Measurements from ENCODE around the gene PIK3CB. TPM values are rescaled to one million over a fixed set of nuclear protein-coding genes. Genes with fewer than 3 reads are reported as not detected.

Gene PIK3CB
- total and polyA plus RNA-seq, 2 of the 8 experiments (the other 6 are each of a cell fraction or from before 2014, with no cell fraction given), result 8.3 to 35.2 TPM

GRCh38 chr3:138646008-138646407 is 188.7 kb downstream of the PIK3CB start:
- no peak overlapping the region for H2AFZ ChIP-seq (ENCODE audit: low read length)
- no peak overlapping the region for H2BK12ac ChIP-seq (ENCODE audit: low read depth, low read length)
- H3K9me3 ChIP-seq (ENCODE audit: insufficient read depth in 2 of 2, low read depth in 1 of 2, low read length in 1 of 2), result peaks cover 37 to 48% of the 10 kb centered on the region in 2 experiments
- H3K9ac ChIP-seq (replicated peaks in 1 of 4; ENCODE audit: extremely low read depth in 1 of 4, low read depth in 3 of 4, low read length in 3 of 4), result no peak overlapping the region
- no peak overlapping the region for H3K4me2 ChIP-seq (ENCODE audit: insufficient read depth in 1 of 2, low read depth in 2 of 2, low read length in 2 of 2)
- H3K14ac ChIP-seq (ENCODE audit: insufficient read length), result no peak overlapping the region
- no peaks in the 10 kb centered on the region for H4K20me1 ChIP-seq (replicated peaks in 1 of 2; ENCODE audit: control insufficient read depth in 1 of 2, insufficient read depth in 2 of 2, low read length in 2 of 2)
- H2BK15ac ChIP-seq (ENCODE audit: low read length), result no peak overlapping the region
- H3K4ac ChIP-seq (replicated peaks; ENCODE audit: insufficient read length, low read depth, low read length), result no peak overlapping the region
- H2AK5ac ChIP-seq (ENCODE audit: low read depth, low read length), result no peak overlapping the region
- FAIRE-seq (no peak), DNase-seq (ENCODE audit: low read depth in 1 of 2, low spot score in 2 of 2) (no peak)
- TF ChIP-seq ZNF274 (IDR thresholded peaks at IDR 0.05; ENCODE audit: borderline replicate concordance, extremely low read depth, low read length) (no peak), ASH2L (IDR thresholded peaks at IDR 0.05; ENCODE audit: low read length) (no peak), POLR2A (IDR thresholded peaks at IDR 0.05; ENCODE audit: control extremely low read depth in 1 of 2, low read depth in 2 of 2, low read length in 2 of 2) (no peak), RNF2 (IDR thresholded peaks at IDR 0.05; ENCODE audit: borderline replicate concordance, low read depth, low read length, missing control alignments, poor library complexity, severe bottlenecking) (no peak), NRF1 (IDR thresholded peaks at IDR 0.05; ENCODE audit: low read depth, low read length) (no peak), CHD1 (IDR thresholded peaks at IDR 0.05; ENCODE audit: low read depth, low read length) (no peak), TEAD4 (IDR thresholded peaks at IDR 0.05; ENCODE audit: low read depth, low read length) (no peak), E2F6 (IDR thresholded peaks at IDR 0.05) (no peak), MAX (IDR thresholded peaks at IDR 0.05) (no peak), GTF2F1 (IDR thresholded peaks at IDR 0.05; ENCODE audit: borderline replicate concordance, low read depth, low read length) (no peak), NANOG (IDR thresholded peaks at IDR 0.05; ENCODE audit: insufficient read depth, low read depth, low read length, poor library complexity, severe bottlenecking) (no peak), YY1 (IDR thresholded peaks at IDR 0.05; ENCODE audit: low read depth, low read length) (no peak), CBX5 (IDR thresholded peaks at IDR 0.05; ENCODE audit: low read depth, low read length) (no peak), TCF12 (IDR thresholded peaks at IDR 0.05; ENCODE audit: low read depth, low read length) (no peak)
- no peaks in the 10 kb centered on the region for H3K23me2 ChIP-seq (ENCODE audit: low read depth, low read length)
- no peak overlapping the region for H3K56ac ChIP-seq (replicated peaks; ENCODE audit: insufficient read length, low read depth, low read length)
- H3K79me1 ChIP-seq (ENCODE audit: low read depth, low read length), result no peaks in the 10 kb centered on the region
- no peak overlapping the region for H2BK5ac ChIP-seq (ENCODE audit: low read depth, low read length)
- no peak overlapping the region for H4K8ac ChIP-seq (ENCODE audit: extremely low read depth, insufficient read depth, low read length)
- H3K27ac ChIP-seq (ENCODE audit: low read depth, low read length), result no peak overlapping the region
- CTCF ChIA-PET (ENCODE audit: partially characterized antibody), result interaction anchor here (0.6 to 1.2 kb wide), 2 partner anchors 52 to 269 kb away, joined by 3 to 4 read pairs; partner anchors contain the start of gene CEP70
- H4K5ac ChIP-seq (ENCODE audit: insufficient read length, low read depth, low read length), result no peak overlapping the region
- no peak overlapping the region for H2BK20ac ChIP-seq (ENCODE audit: low read length)
- H3K36me3 ChIP-seq (ENCODE audit: control insufficient read depth in 2 of 4, insufficient read depth in 4 of 4, low read length in 3 of 4), result peaks cover 7 to 22% (median 15%) of the 10 kb centered on the region in 4 experiments; a peak in 7 of 8 replicates
- no peak overlapping the region for H3K4me3 ChIP-seq (ENCODE audit: extremely low read depth in 1 of 4, insufficient read depth in 2 of 4, low read depth in 3 of 4, low read length in 4 of 4)
- H4K91ac ChIP-seq (replicated peaks; ENCODE audit: insufficient read length, low read length), result no peak overlapping the region
- H3K18ac ChIP-seq (ENCODE audit: extremely low read depth, low read length), result no peak overlapping the region
- H3K4me1 ChIP-seq (replicated peaks in 1 of 4; ENCODE audit: control insufficient read depth in 3 of 4, insufficient read depth in 4 of 4, low read length in 3 of 4), result no peaks in the 10 kb centered on the region
- H2BK120ac ChIP-seq (replicated peaks; ENCODE audit: low read depth, low read length), result no peak overlapping the region
- H3K79me2 ChIP-seq (ENCODE audit: control insufficient read depth in 1 of 2, insufficient read depth in 2 of 2, low read length in 2 of 2), result no peaks in the 10 kb centered on the region
- no peaks in the 10 kb centered on the region; a peak in 1 of 7 replicates for H3K27me3 ChIP-seq (replicated peaks in 1 of 4; ENCODE audit: control insufficient read depth in 3 of 4, extremely low read depth in 1 of 4, insufficient read depth in 3 of 4, low read length in 3 of 4)
- no peak overlapping the region for H3K23ac ChIP-seq (ENCODE audit: insufficient read length)
- POLR2A ChIA-PET (ENCODE audit: partially characterized antibody), result interaction anchor here (0.6 kb wide), 1 partner anchor 290 kb away, joined by 3 read pairs; no protein-coding TSS in a partner anchor
